Esophagus squamous epithelium (tissue), 5 donors: ENCODE data around the gene B3GALT6. TPM values are rescaled to one million over a fixed set of nuclear protein-coding genes. Genes with fewer than 3 reads are reported as not detected.

Experiments
- DNase-seq: peaks from one replicate; lab custom pipeline; 2025; lab: John Stamatoyannopoulos, UW
- H3K27ac ChIP-seq, 4 donors: fragments of 200-600 bp; sonication (generic); one replicate each; pipeline ENCODE4 v1.5.1; 2016 to 2019; ENCODE audit warnings: mild to moderate bottlenecking in 1 of 4
- H3K27me3 ChIP-seq, 4 donors: fragments of 200-600 bp; sonication (generic); 1 replicate in 3 of 4; 2 replicates in 1 of 4; pipeline versions ENCODE4 v1.5.1 to v1.6.0; 2017 to 2021; ENCODE audit warnings: antibody characterized with exemption in 1 of 4
- H3K36me3 ChIP-seq, 3 donors: fragments of 200-600 bp; sonication (generic); one replicate each; pipeline ENCODE4 v1.5.1; 2016 to 2019
- H3K4me1 ChIP-seq, 3 donors: fragments of 200-600 bp; sonication (generic); one replicate each; pipeline ENCODE4 v1.5.1; 2017 to 2019
- H3K4me3 ChIP-seq, 4 donors: fragments of 200-600 bp; sonication (generic); 1 replicate in 3 of 4; 2 replicates in 1 of 4; pipeline ENCODE4 v1.5.1; 2016 to 2019; ENCODE audit warnings: mild to moderate bottlenecking in 2 of 4, moderate library complexity in 1 of 4
- H3K9me3 ChIP-seq, 3 donors: fragments of 200-600 bp; sonication (generic); one replicate each; pipeline ENCODE4 v1.5.1; 2016 to 2019
- POLR2A ChIP-seq, 4 donors: fragments of 450-650 bp; IDR thresholded peaks; one replicate each; pipeline ENCODE4 v1.6.1; 2017; ENCODE audit warnings: antibody characterized with exemption in 4 of 4, mild to moderate bottlenecking in 4 of 4, moderate library complexity in 3 of 4
- WGBS, 2 donors: methylation state at CpG; one replicate each; pipeline ENCODE4 v1.1.5; 2018; 5-methylcytosine and 5-hydroxymethylcytosine counted together
- intact Hi-C: fragments of 100-400 bp; cut with DNase I; formaldehyde crosslinking; loops from one replicate; pipeline ENCODE4 v1.15.0; 2022
- total RNA-seq, 4 donors: library from RNA; depleted of rRNA; stranded (reverse); fragments of >200 nt; gene quantifications; one replicate each; pipeline ENCODE4 v1.1.0, GENCODE V29; 2016
- TF ChIP-seq, protein P1 (sequence below), 6 experiments: fragments of 450-650 bp in 4 of 6; fragments of 200-600 bp in 2 of 6; sonication (generic) in 2 of 6; IDR thresholded peaks; one replicate each; pipeline ENCODE4 v1.5.1; 2016 to 2019; ENCODE audit warnings: antibody characterized with exemption in 6 of 6, mild to moderate bottlenecking in 4 of 6, moderate library complexity in 4 of 6
- donor health status: DM: yes; HTN: yes; CAD: no.

Gene B3GALT6
- total RNA-seq, 4 donors from 2014 or later: 13.5 to 17.5 (median 15.6) TPM

- H3K9me3 ChIP-seq: no peaks in the 10 kb centered on the region
- no peaks in the 10 kb centered on the region for H3K36me3 ChIP-seq
- peaks cover 0 to 82% (median 0%) of the 10 kb centered on the region in 4 donors for H3K27me3 ChIP-seq
- H3K27ac ChIP-seq: peak within 1 kb of the TSS in 2 of 4 donors; percentile 1 to 18
- WGBS, 2 donors: 0 to 25% methylated on average over 4 to 5 of the region's 49 CpGs
- intact Hi-C loops: no loop called here
- no peak for DNase-seq
- TF ChIP-seq POLR2A (IDR thresholded peaks at IDR 0.05): no peak
- TF ChIP-seq, protein P1, sequence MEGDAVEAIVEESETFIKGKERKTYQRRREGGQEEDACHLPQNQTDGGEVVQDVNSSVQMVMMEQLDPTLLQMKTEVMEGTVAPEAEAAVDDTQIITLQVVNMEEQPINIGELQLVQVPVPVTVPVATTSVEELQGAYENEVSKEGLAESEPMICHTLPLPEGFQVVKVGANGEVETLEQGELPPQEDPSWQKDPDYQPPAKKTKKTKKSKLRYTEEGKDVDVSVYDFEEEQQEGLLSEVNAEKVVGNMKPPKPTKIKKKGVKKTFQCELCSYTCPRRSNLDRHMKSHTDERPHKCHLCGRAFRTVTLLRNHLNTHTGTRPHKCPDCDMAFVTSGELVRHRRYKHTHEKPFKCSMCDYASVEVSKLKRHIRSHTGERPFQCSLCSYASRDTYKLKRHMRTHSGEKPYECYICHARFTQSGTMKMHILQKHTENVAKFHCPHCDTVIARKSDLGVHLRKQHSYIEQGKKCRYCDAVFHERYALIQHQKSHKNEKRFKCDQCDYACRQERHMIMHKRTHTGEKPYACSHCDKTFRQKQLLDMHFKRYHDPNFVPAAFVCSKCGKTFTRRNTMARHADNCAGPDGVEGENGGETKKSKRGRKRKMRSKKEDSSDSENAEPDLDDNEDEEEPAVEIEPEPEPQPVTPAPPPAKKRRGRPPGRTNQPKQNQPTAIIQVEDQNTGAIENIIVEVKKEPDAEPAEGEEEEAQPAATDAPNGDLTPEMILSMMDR (IDR thresholded peaks at IDR 0.05): no peak
- peak within 1 kb of the TSS; percentile 17 to 61 (median 30) for H3K4me3 ChIP-seq
- H3K4me1 ChIP-seq: peaks cover 26 to 59% (median 34%) of the 10 kb centered on the region in 3 donors
These were observed 25.6 kb upstream of the B3GALT6 start, which contains the start of gene TNFRSF18 for GRCh38 chr1:1206376-1206965. TNFRSF18 (minus strand) TSS chr1:1206592; CDS start chr1:1206571, 21 bp downstream.

DNA sequence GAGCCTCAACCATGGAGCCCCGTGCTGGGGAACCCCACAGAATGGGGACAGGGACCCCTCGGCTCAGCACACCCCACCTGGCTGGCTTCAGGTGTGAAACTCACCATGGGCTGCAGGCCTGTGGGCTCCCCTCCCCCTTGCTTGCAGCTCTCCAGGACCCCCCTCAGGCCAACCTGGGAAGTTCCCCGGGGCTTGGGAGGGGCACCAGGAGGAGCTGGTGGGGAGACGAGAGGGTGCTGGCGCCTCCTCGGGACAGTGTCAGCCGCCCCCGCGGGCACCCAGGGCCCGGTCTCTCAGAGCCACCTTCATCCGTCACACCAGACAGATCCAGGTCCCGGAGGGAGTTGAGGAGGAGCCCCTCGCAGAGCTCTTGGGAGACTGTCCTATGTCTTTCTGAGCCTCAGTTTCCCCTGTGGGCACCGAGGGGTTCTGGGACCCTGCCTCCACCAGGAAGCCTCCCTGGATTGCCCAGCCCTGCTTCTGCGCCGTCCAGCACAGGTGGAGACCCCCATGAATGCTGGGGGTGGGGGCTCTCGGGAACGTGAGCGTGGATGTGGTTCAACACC, 25.0 kb upstream of the B3GALT6 start:
- H3K27ac ChIP-seq: peak overlapping the region in 1 of 4 donors; percentile 1
- DNase-seq: no peak
- H3K4me3 ChIP-seq: peak overlapping the region in 1 of 4 donors; percentile 61
- WGBS, 2 donors: 30% methylated on average over 2 of the region's 19 CpGs; no CpG with 5 or more reads in 1 of the 2 donors
- H3K36me3 ChIP-seq: no peaks in the 10 kb centered on the region
- intact Hi-C loops: no loop called here
- no peaks in the 10 kb centered on the region for H3K9me3 ChIP-seq
- TF ChIP-seq, protein P1 (IDR thresholded peaks at IDR 0.05): no peak
- TF ChIP-seq POLR2A (IDR thresholded peaks at IDR 0.05): no peak
- peaks cover 26 to 62% (median 34%) of the 10 kb centered on the region in 3 donors for H3K4me1 ChIP-seq
- H3K27me3 ChIP-seq: peaks cover 0 to 80% (median 0%) of the 10 kb centered on the region in 4 donors

DNA sequence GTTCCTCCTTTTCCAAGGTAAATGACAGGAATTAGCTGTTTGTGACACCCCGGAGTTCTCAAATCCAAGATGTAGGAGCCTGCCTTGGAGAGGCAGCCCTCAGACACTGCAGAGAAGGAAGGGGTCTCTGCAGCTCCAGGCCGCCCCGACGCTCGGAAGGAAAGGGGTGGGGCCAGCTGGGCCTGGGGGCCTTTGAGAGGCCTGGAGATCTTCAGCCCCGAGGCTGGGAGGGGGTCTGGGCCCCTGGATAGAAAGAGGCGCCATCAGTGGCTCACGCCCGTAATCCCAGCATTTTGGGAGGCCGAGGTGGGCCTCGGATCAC, 24.5 kb upstream of the B3GALT6 start:
- WGBS, 2 donors: 60 to 87% methylated on average over 1 to 3 of the region's 11 CpGs
- peaks cover 0 to 80% (median 0%) of the 10 kb centered on the region in 4 donors for H3K27me3 ChIP-seq
- no peaks in the 10 kb centered on the region for H3K36me3 ChIP-seq
- no peak for DNase-seq
- TF ChIP-seq, protein P1 (IDR thresholded peaks at IDR 0.05): no peak
- TF ChIP-seq POLR2A (IDR thresholded peaks at IDR 0.05): no peak
- peak overlapping the region in 1 of 4 donors; percentile 82 for H3K27ac ChIP-seq
- no peaks in the 10 kb centered on the region for H3K9me3 ChIP-seq
- peak overlapping the region in 1 of 4 donors; percentile 57 for H3K4me3 ChIP-seq
- H3K4me1 ChIP-seq: peaks cover 26 to 67% (median 34%) of the 10 kb centered on the region in 3 donors
- intact Hi-C loops: no loop called here

DNA sequence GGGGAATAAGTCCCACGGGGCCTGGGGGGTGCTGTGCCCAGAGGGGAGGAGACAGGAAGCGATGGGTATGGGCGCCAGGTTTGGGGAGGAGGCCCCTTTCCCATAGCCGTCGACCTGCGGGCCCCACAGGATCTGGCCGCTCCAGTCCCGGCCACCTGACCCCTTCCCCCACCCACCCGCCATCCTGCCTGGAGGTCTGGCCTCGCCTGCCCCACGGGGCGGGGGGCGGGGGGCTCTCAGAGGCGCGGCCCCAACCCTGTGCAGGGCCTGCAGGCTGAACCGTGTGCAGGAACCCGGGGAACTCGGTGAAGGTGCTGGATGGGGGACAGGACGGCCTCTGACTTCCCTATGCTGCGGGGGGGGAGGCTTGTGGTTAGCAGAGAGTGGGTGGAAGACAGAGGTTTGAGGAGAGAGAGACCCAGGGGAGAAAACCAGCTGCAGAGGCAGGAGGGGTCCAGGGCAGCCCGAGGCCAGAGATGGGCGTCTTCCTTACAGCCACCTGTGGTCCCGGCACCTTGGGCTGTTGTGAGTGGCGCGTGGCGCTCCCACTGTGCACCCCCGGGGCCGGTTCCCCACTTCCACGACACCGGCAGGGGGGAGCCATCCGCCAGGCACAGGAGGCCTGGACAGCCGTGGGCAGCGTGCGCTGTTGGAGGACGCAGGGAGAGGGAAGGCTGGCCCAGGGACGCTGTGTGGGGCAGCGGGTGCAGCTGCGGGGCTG, 23.2 kb upstream of the B3GALT6 start:
- WGBS, 2 donors: 62 to 73% methylated on average over 9 to 14 of the region's 38 CpGs
- peak overlapping the region in 2 of 4 donors; percentile 55 to 82 for H3K27ac ChIP-seq
- TF ChIP-seq, protein P1 (IDR thresholded peaks at IDR 0.05): no peak
- TF ChIP-seq POLR2A (IDR thresholded peaks at IDR 0.05): no peak
- peaks cover 34 to 69% (median 36%) of the 10 kb centered on the region in 3 donors for H3K4me1 ChIP-seq
- H3K36me3 ChIP-seq: no peaks in the 10 kb centered on the region
- H3K9me3 ChIP-seq: no peaks in the 10 kb centered on the region
- H3K27me3 ChIP-seq: peaks cover 0 to 66% (median 0%) of the 10 kb centered on the region in 4 donors
- DNase-seq: no peak
- peak overlapping the region in 3 of 4 donors; percentile 24 to 57 (median 27) for H3K4me3 ChIP-seq
- intact Hi-C loops: no loop called here
